ENCODE measurements around the gene ARMC12.

- TF ChIP-seq CTCF (IDR thresholded peaks at IDR 0.05; ENCODE audit: insufficient read depth, low read length) (no peak), POLR2AphosphoS5 (IDR thresholded peaks at IDR 0.05; ENCODE audit: low read depth) (no peak), SPI1 (IDR thresholded peaks at IDR 0.05; ENCODE audit: borderline replicate concordance, low read depth) (no peak), GABPA (IDR thresholded peaks at IDR 0.05; ENCODE audit: low read depth) (no peak), REST (IDR thresholded peaks at IDR 0.05; ENCODE audit: insufficient replicate concordance, low read depth) (no peak)
These were observed 25.1 kb upstream of the ARMC12 start for GRCh38 chr6:35711731-35712130.
